ENCODE measurements around the gene FZD8. TPM values are rescaled to one million over a fixed set of nuclear protein-coding genes. Genes with fewer than 3 reads are reported as not detected.

Gene FZD8
- polyA plus RNA-seq, 2 of the 4 experiments (the other 2 are of a cell fraction), result 4.4 to 13.4 TPM

- no peak for TF ChIP-seq ZC3H11A (IDR thresholded peaks at IDR 0.05)
- TF ChIP-seq JUN (IDR thresholded peaks at IDR 0.05), result no peak
- TF ChIP-seq JUNB (IDR thresholded peaks at IDR 0.05), result no peak
- no peak for TF ChIP-seq ATOH8 (CRISPR knock-in tag; IDR thresholded peaks at IDR 0.05; ENCODE audit: low read depth)
- TF ChIP-seq ZFP36 (IDR thresholded peaks at IDR 0.05; ENCODE audit: borderline replicate concordance, partially characterized antibody), result no peak
- no peak for TF ChIP-seq NPAS2 (CRISPR knock-in tag; IDR thresholded peaks at IDR 0.05; ENCODE audit: borderline replicate concordance)
- TF ChIP-seq, protein P1, sequence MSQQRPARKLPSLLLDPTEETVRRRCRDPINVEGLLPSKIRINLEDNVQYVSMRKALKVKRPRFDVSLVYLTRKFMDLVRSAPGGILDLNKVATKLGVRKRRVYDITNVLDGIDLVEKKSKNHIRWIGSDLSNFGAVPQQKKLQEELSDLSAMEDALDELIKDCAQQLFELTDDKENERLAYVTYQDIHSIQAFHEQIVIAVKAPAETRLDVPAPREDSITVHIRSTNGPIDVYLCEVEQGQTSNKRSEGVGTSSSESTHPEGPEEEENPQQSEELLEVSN (IDR thresholded peaks at IDR 0.05; ENCODE audit: borderline replicate concordance, low read depth), result no peak
- no peak for TF ChIP-seq POLR2AphosphoS2 (conservative IDR thresholded peaks at IDR 0.05; ENCODE audit: low read length)
- TF ChIP-seq TFCP2L1 (CRISPR knock-in tag; IDR thresholded peaks at IDR 0.05), result no peak
- peak; percentile 45 for TF ChIP-seq MAX (IDR thresholded peaks at IDR 0.05)
- no peak for TF ChIP-seq NR3C1 (IDR thresholded peaks at IDR 0.05)
- TF ChIP-seq NFE2L2 (conservative IDR thresholded peaks at IDR 0.05; ENCODE audit: low read length), result no peak
- no peak for TF ChIP-seq CBX2 (IDR thresholded peaks at IDR 0.05; ENCODE audit: borderline replicate concordance, low read depth)
- no peak for TF ChIP-seq ZSCAN20 (CRISPR knock-in tag; IDR thresholded peaks at IDR 0.05)
- TF ChIP-seq FOSL2 (IDR thresholded peaks at IDR 0.05), result no peak
- TF ChIP-seq FOSL2 (CRISPR knock-in tag; IDR thresholded peaks at IDR 0.05), result no peak
Observed at GRCh38 chr10:35635576-35635975, 6.5 kb downstream of the FZD8 start (continued).

DNA sequence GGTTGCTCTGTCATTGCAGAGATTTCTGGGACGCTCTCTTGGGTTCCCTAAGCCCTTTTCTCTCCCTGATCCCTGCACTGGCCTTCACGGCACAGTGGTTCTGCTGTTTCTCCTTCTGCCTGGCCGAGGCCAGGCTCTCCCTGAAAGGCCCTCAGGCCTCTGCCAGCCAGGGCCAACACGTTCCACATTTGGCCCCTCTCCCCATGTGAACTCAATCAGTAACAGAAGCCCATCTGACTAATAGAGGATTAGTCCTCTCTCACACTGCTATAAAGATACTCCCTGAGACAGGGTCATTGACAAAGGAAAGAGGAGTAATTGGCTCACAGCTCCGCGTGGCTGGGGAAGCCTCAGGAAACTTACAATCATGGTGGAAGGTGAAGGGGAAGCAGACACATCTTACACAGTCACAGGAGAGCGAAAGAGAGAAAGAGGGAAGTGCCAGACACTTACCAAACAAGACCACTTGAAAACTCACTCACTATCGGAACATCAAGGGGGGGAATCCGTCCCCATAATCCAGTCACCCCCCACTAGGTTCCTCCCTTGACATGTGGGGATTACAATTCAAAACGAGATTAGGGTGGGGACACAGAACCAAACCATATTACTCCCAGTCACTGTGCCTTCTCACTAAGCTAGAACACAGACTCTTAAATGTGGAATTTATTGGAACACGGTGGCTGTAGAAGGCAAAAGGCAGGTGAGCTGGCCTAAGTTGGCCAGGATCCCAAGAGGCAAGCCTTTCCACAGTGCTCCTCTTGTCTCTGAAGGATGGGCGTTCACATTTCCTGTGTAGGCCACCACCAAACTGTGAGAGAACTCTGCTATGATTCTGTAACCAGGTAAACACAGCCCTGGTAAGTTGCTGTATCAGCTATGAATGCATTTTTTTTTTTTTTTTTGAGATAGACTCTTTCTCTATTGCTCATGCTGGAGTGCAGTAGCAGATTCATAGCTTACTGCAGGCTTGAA lies 8.8 kb downstream of the FZD8 start:
- H3K27ac ChIP-seq, result peak overlapping the region in 1 of 2 experiments; percentile 22; a peak in 1 of 6 replicates
- H3K4me2 ChIP-seq, result no peak overlapping the region
- peaks cover 21% of the 10 kb centered on the region for H3K4me1 ChIP-seq
- peaks cover 9% of the 10 kb centered on the region; the same call in 1 of the 3 replicates for H3K9me3 ChIP-seq
- POLR2A ChIA-PET, result no interaction called here
- WGBS (ENCODE audit: missing lambda C conversion rate), result 51% methylated on average over 11 of the region's 12 CpGs
- no peak for TF ChIP-seq HDAC2 (IDR thresholded peaks at IDR 0.05)
- CTCF ChIA-PET, result interaction anchor here (0.7 to 10.4 kb wide), 10 partner anchors 10 to 1247 kb away, joined by 3 to 105 read pairs (median 10); no protein-coding TSS in a partner anchor
- ATAC-seq, result no peak
- DNase-seq (ENCODE audit: low read depth in 1 of 2, low spot score in 1 of 2), result no peak
- no peak for FAIRE-seq
- H3K4me3 ChIP-seq, result no peak overlapping the region

GRCh38 chr10:35632027-35632426 lies 10.1 kb downstream of the FZD8 start:
- ChIA-PET CTCF (interaction anchor here (1.0 to 10.4 kb wide), 5 partner anchors 8 to 1249 kb away, joined by 3 to 105 read pairs (median 3); no protein-coding TSS in a partner anchor), POLR2A (no interaction called here)

More at GRCh38 chr10:35632027-35632426, 10.1 kb downstream of the FZD8 start:
- TF ChIP-seq EHMT2 (IDR thresholded peaks at IDR 0.05; ENCODE audit: low read depth) (no peak), HOXA7 (CRISPR knock-in tag; IDR thresholded peaks at IDR 0.05) (no peak), CBX8 (IDR thresholded peaks at IDR 0.05) (no peak), RAD21 (conservative IDR thresholded peaks at IDR 0.05 in 1 of 2, IDR thresholded peaks at IDR 0.05 in 1 of 2) (peak; percentile 41 to 47; a peak in 4 of 5 replicates), SMC3 (IDR thresholded peaks at IDR 0.05) (peak; percentile 33; the same call in 1 of the 3 replicates), ESRRA (IDR thresholded peaks at IDR 0.05; ENCODE audit: borderline replicate concordance, low read length) (no peak), FOSB (CRISPR knock-in tag; IDR thresholded peaks at IDR 0.05) (no peak), TP53 (CRISPR knock-in tag; IDR thresholded peaks at IDR 0.05) (no peak), MAFK (IDR thresholded peaks at IDR 0.05; ENCODE audit: partially characterized antibody) (no peak), CTCF (IDR thresholded peaks at IDR 0.05) (peak; percentile 40), HOXB13 (CRISPR knock-in tag; IDR thresholded peaks at IDR 0.05; ENCODE audit: low read depth) (no peak), RNF2 (IDR thresholded peaks at IDR 0.05; ENCODE audit: borderline replicate concordance, low read depth) (no peak), NR3C1 (IDR thresholded peaks at IDR 0.05) (no peak), JUNB (IDR thresholded peaks at IDR 0.05) (no peak), EP300 (IDR thresholded peaks at IDR 0.05) (no peak), POLR2AphosphoS2 (conservative IDR thresholded peaks at IDR 0.05; ENCODE audit: low read length) (no peak)
- TF ChIP-seq, protein P2, sequence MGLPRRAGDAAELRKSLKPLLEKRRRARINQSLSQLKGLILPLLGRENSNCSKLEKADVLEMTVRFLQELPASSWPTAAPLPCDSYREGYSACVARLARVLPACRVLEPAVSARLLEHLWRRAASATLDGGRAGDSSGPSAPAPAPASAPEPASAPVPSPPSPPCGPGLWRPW (IDR thresholded peaks at IDR 0.05), result no peak
- Histone ChIP-seq H3K9me3 (peaks cover 9% of the 10 kb centered on the region; the same call in 1 of the 3 replicates), H3K4me1 (peaks cover 19% of the 10 kb centered on the region), H3K4me2 (no peak overlapping the region), H3K4me3 (no peak overlapping the region), H3K27ac (no peak overlapping the region)
- ATAC-seq (no peak), FAIRE-seq (no peak), DNase-seq (ENCODE audit: low read depth in 1 of 2, low spot score in 1 of 2) (no peak)

All from A549 (cell line).